Measurements from ENCODE around the gene COL23A1. TPM values are rescaled to one million over a fixed set of nuclear protein-coding genes. Genes with fewer than 3 reads are reported as not detected.

The COL23A1 gene
- total and polyA plus RNA-seq, 2 of the 8 experiments (the other 6 are each of a cell fraction or from before 2014, with no cell fraction given): 3.1 to 4.7 TPM

- no peak overlapping the region for H2BK12ac ChIP-seq (ENCODE audit: low read depth, low read length)
- H3K4me3 ChIP-seq (ENCODE audit: extremely low read depth in 1 of 4, insufficient read depth in 2 of 4, low read depth in 3 of 4, low read length in 4 of 4): no peak overlapping the region
- no peak for TF ChIP-seq TEAD4 (IDR thresholded peaks at IDR 0.05; ENCODE audit: low read depth, low read length)
- DNase-seq (ENCODE audit: low read depth in 1 of 2, low spot score in 2 of 2) (no peak), FAIRE-seq (no peak)
- peak overlapping the region; percentile 72 for H2BK5ac ChIP-seq (ENCODE audit: low read depth, low read length)
- H4K91ac ChIP-seq (replicated peaks; ENCODE audit: insufficient read length, low read length): no peak overlapping the region
- H3K79me1 ChIP-seq (ENCODE audit: low read depth, low read length): no peaks in the 10 kb centered on the region
- H4K5ac ChIP-seq (ENCODE audit: insufficient read length, low read depth, low read length): no peak overlapping the region
- no peak overlapping the region for H2BK20ac ChIP-seq (ENCODE audit: low read length)
- H3K27me3 ChIP-seq (replicated peaks in 1 of 4; ENCODE audit: control insufficient read depth in 3 of 4, extremely low read depth in 1 of 4, insufficient read depth in 3 of 4, low read length in 3 of 4): no peaks in the 10 kb centered on the region; a peak in 1 of 7 replicates
- H3K79me2 ChIP-seq (ENCODE audit: control insufficient read depth in 1 of 2, insufficient read depth in 2 of 2, low read length in 2 of 2): no peaks in the 10 kb centered on the region
- H3K4me1 ChIP-seq (replicated peaks in 1 of 4; ENCODE audit: control insufficient read depth in 3 of 4, insufficient read depth in 4 of 4, low read length in 3 of 4): peaks cover 0 to 4% (median 0%) of the 10 kb centered on the region in 4 experiments; a peak in 1 of 7 replicates
- H3K23ac ChIP-seq (ENCODE audit: insufficient read length): no peak overlapping the region
- POLR2A ChIA-PET (ENCODE audit: partially characterized antibody): no interaction called here
- no peak overlapping the region for H3K9ac ChIP-seq (replicated peaks in 1 of 4; ENCODE audit: extremely low read depth in 1 of 4, low read depth in 3 of 4, low read length in 3 of 4)
- no peak overlapping the region for H2BK15ac ChIP-seq (ENCODE audit: low read length)
- no peak overlapping the region for H3K18ac ChIP-seq (ENCODE audit: extremely low read depth, low read length)
- no peak overlapping the region for H3K56ac ChIP-seq (replicated peaks; ENCODE audit: insufficient read length, low read depth, low read length)
- no peaks in the 10 kb centered on the region for H3K36me3 ChIP-seq (ENCODE audit: control insufficient read depth in 2 of 4, insufficient read depth in 4 of 4, low read length in 3 of 4)
- no peak overlapping the region for H2BK120ac ChIP-seq (replicated peaks; ENCODE audit: low read depth, low read length)
- no peaks in the 10 kb centered on the region for H3K23me2 ChIP-seq (ENCODE audit: low read depth, low read length)
- no peak overlapping the region for H3K27ac ChIP-seq (ENCODE audit: low read depth, low read length)
- no peak overlapping the region for H2AFZ ChIP-seq (ENCODE audit: low read length)
- no peak overlapping the region for H3K14ac ChIP-seq (ENCODE audit: insufficient read length)
- no peak overlapping the region for H4K8ac ChIP-seq (ENCODE audit: extremely low read depth, insufficient read depth, low read length)
- H3K4me2 ChIP-seq (ENCODE audit: insufficient read depth in 1 of 2, low read depth in 2 of 2, low read length in 2 of 2): no peak overlapping the region
- CTCF ChIA-PET (ENCODE audit: partially characterized antibody): interaction anchor here (1.3 kb wide), 2 partner anchors 9 to 11 kb away, joined by 3 read pairs; no protein-coding TSS in a partner anchor
- 84% methylated on average over 11 of the region's 11 CpGs; no CpG with 5 or more reads in 1 of the 2 experiments for WGBS, 2 experiments (ENCODE audit: extremely low coverage in 1 of 2, insufficient coverage in 1 of 2, insufficient read length in 1 of 2, insufficient replicate concordance in 2 of 2, low coverage in 1 of 2, low lambda C conversion rate in 2 of 2, missing lambda C conversion rate in 1 of 2)
- no peak overlapping the region for H2AK5ac ChIP-seq (ENCODE audit: low read depth, low read length)
- H3K9me3 ChIP-seq (ENCODE audit: insufficient read depth in 2 of 2, low read depth in 1 of 2, low read length in 1 of 2): no peaks in the 10 kb centered on the region
- H4K20me1 ChIP-seq (replicated peaks in 1 of 2; ENCODE audit: control insufficient read depth in 1 of 2, insufficient read depth in 2 of 2, low read length in 2 of 2): peaks cover 0 to 2% of the 10 kb centered on the region in 2 experiments
- H3K4ac ChIP-seq (replicated peaks; ENCODE audit: insufficient read length, low read depth, low read length): no peak overlapping the region
Measured at GRCh38 chr5:178289438-178289837, 300.8 kb downstream of the COL23A1 start.

Measured in H1 (cell line).